ENCODE data around the gene ENTHD1. TPM values are rescaled to one million over a fixed set of nuclear protein-coding genes. Genes with fewer than 3 reads are reported as not detected.

ENTHD1 gene
- total RNA-seq, 1 donor from 2014 or later: not detected

DNA sequence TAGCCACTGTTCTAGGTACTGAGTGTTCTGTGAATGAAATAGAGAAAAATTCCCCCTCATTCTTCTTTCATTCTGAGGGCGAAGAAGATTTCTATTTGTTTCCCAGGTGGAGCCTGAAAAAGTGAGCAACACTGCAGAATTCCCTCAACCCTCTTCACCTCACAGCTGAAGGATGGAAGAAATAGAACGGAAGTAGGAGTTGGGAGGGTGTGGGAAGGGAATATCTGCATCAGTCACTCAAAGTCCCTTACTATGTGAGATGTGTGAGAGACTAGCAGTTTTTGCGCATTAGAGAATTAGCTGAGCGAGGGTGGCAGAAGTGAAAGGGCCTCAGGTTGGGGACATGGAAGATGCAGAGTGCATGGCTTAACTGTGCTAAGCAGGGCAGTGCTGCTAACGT lies 88.4 kb downstream of the ENTHD1 start:
- TF ChIP-seq, protein P1, sequence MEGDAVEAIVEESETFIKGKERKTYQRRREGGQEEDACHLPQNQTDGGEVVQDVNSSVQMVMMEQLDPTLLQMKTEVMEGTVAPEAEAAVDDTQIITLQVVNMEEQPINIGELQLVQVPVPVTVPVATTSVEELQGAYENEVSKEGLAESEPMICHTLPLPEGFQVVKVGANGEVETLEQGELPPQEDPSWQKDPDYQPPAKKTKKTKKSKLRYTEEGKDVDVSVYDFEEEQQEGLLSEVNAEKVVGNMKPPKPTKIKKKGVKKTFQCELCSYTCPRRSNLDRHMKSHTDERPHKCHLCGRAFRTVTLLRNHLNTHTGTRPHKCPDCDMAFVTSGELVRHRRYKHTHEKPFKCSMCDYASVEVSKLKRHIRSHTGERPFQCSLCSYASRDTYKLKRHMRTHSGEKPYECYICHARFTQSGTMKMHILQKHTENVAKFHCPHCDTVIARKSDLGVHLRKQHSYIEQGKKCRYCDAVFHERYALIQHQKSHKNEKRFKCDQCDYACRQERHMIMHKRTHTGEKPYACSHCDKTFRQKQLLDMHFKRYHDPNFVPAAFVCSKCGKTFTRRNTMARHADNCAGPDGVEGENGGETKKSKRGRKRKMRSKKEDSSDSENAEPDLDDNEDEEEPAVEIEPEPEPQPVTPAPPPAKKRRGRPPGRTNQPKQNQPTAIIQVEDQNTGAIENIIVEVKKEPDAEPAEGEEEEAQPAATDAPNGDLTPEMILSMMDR (IDR thresholded peaks at IDR 0.05; ENCODE audit: partially characterized antibody, unreplicated experiment): no peak
- peaks cover 14% of the 10 kb centered on the region for H3K36me3 Mint-ChIP-seq (ENCODE audit: unreplicated experiment)
- no peak overlapping the region for H3K4me3 Mint-ChIP-seq (ENCODE audit: unreplicated experiment)
- peaks cover 1% of the 10 kb centered on the region for H3K27me3 Mint-ChIP-seq (ENCODE audit: unreplicated experiment)
- DNase-seq: no peak
- no peak overlapping the region for H3K27ac Mint-ChIP-seq (ENCODE audit: unreplicated experiment)
- no peaks in the 10 kb centered on the region for H3K9me3 Mint-ChIP-seq (ENCODE audit: unreplicated experiment)
- peaks cover 2% of the 10 kb centered on the region for H3K4me1 Mint-ChIP-seq (ENCODE audit: low read depth, unreplicated experiment)

DNA sequence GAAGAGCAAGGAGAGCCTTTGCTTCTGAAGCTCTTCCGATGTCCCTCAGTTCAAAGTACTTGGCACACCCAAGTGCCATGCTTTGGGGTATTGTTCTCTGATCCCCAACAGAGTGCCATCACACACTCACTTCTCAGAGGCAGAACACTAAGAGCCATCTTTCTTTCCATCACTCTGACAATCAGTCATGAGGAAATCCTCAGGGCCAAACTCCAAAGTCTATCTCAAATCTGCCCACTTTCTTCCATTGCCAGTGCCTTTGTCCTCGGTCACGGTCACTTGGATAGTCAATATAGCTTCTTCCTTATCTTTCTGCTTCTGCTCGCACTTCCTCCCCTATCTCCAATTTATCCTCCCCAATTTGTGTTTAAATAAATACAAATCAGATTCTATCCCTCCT lies 90.9 kb downstream of the ENTHD1 start:
- TF ChIP-seq, protein P1 (IDR thresholded peaks at IDR 0.05; ENCODE audit: partially characterized antibody, unreplicated experiment): no peak
- no peak overlapping the region for H3K27ac Mint-ChIP-seq (ENCODE audit: unreplicated experiment)
- no peak for DNase-seq
- peaks cover 34% of the 10 kb centered on the region for H3K36me3 Mint-ChIP-seq (ENCODE audit: unreplicated experiment)
- H3K4me3 Mint-ChIP-seq (ENCODE audit: unreplicated experiment): no peak overlapping the region
- peaks cover 5% of the 10 kb centered on the region for H3K9me3 Mint-ChIP-seq (ENCODE audit: unreplicated experiment)
- H3K27me3 Mint-ChIP-seq (ENCODE audit: unreplicated experiment): peaks cover 3% of the 10 kb centered on the region
- peaks cover 2% of the 10 kb centered on the region for H3K4me1 Mint-ChIP-seq (ENCODE audit: low read depth, unreplicated experiment)

DNA sequence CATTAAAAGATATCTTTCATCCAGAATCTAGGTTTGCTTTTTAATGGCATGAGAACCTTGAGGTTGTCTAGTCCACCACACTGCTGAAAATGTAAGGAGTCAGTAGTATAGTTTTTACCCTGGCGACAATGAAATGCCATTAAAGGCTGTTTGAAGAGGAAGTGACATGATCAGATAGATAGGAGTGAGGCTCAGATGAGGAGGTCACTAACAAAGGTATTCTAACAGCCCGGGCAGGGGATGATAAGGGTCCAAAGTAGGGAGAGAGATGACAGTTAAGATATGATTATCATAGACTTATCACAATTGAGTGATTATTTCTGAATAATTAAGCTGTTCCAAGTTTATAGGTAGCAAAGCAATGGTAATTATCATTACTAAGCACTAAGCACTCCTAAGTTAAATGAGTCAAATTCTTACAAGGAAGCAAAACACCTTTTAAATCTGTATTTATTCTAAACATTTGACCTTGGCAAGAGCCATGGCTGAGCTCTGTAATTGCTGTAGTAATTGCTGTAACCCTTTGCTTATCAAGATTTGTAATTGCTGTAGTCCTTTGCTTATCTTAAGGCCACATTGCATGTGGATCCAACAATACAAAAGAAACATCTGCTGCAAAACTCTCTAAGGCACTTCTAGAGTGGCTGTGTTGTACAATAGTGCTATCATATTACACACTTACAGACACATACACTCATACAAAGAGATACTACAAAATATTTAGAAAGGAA lies 92.6 kb downstream of the ENTHD1 start:
- Mint-ChIP-seq H3K9me3 (ENCODE audit: unreplicated experiment) (peaks cover 9% of the 10 kb centered on the region), H3K27me3 (ENCODE audit: unreplicated experiment) (peaks cover 3% of the 10 kb centered on the region), H3K36me3 (ENCODE audit: unreplicated experiment) (peaks cover 46% of the 10 kb centered on the region), H3K27ac (ENCODE audit: unreplicated experiment) (no peak overlapping the region), H3K4me3 (ENCODE audit: unreplicated experiment) (no peak overlapping the region), H3K4me1 (ENCODE audit: low read depth, unreplicated experiment) (peaks cover 2% of the 10 kb centered on the region)
- TF ChIP-seq, protein P1 (IDR thresholded peaks at IDR 0.05; ENCODE audit: partially characterized antibody, unreplicated experiment): no peak
- DNase-seq: no peak

DNA sequence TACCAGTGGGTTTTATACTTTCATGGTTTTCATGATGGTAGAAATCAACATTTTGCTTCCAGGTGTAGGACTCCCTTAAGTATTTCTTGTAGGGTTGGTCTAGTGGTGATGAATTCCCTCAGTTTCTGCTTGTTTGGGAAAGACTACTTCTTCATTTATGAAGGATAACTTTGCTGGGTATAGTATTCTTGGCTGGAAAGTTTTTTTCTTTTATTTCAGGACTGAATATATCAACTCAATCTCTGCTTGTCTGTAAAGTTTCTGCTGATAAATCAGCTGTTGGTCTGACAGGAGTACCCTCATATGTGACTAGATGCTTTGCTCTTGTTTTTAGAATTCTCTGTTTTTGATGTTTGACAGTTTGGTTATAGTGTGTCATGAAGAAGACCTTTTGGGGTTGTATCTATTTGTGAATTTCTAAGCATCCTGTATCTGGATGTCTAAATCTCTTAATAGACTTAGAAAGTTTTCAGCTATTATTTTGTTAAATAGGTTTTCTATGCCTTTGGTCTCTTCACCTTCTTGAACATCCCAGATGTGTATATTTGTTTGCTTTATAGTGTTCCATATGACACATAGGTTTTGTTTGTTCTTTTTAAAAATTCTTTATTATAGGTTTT lies 95.9 kb downstream of the ENTHD1 start:
- no peak for DNase-seq
- peaks cover 2% of the 10 kb centered on the region for H3K4me1 Mint-ChIP-seq (ENCODE audit: low read depth, unreplicated experiment)
- peaks cover 41% of the 10 kb centered on the region for H3K36me3 Mint-ChIP-seq (ENCODE audit: unreplicated experiment)
- no peak overlapping the region for H3K27ac Mint-ChIP-seq (ENCODE audit: unreplicated experiment)
- TF ChIP-seq, protein P1 (IDR thresholded peaks at IDR 0.05; ENCODE audit: partially characterized antibody, unreplicated experiment): no peak
- H3K4me3 Mint-ChIP-seq (ENCODE audit: unreplicated experiment): no peak overlapping the region
- H3K9me3 Mint-ChIP-seq (ENCODE audit: unreplicated experiment): peaks cover 9% of the 10 kb centered on the region
- H3K27me3 Mint-ChIP-seq (ENCODE audit: unreplicated experiment): peaks cover 3% of the 10 kb centered on the region

DNA sequence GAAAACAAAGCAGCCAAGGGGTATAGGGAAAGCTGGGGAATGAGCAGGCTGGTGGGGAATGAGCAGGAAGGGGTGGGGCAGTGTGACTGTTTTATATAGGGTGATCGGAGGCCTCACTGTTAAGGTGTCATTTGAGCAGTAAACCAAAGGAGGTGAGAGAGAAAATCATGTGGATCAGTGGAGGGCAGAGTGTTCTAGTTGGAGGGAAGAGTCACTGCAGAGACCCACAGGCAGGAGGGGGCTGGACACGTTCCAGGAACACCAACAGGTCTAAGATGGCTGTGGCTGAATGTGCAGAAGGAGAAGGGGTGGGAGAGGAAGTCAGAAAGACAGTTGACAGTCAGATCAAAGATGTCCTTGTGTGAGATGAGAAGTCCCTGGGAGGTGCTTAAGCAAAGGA lies 103.8 kb downstream of the ENTHD1 start:
- no peaks in the 10 kb centered on the region for H3K4me1 Mint-ChIP-seq (ENCODE audit: low read depth, unreplicated experiment)
- H3K4me3 Mint-ChIP-seq (ENCODE audit: unreplicated experiment): no peak overlapping the region
- DNase-seq: no peak
- H3K27me3 Mint-ChIP-seq (ENCODE audit: unreplicated experiment): no peaks in the 10 kb centered on the region
- TF ChIP-seq, protein P1 (IDR thresholded peaks at IDR 0.05; ENCODE audit: partially characterized antibody, unreplicated experiment): no peak
- no peaks in the 10 kb centered on the region for H3K36me3 Mint-ChIP-seq (ENCODE audit: unreplicated experiment)
- no peak overlapping the region for H3K27ac Mint-ChIP-seq (ENCODE audit: unreplicated experiment)
- no peaks in the 10 kb centered on the region for H3K9me3 Mint-ChIP-seq (ENCODE audit: unreplicated experiment)

Data from glutamatergic neuron (in vitro differentiated cells).